H9 (cell line): ENCODE results near the gene ALKBH7. TPM values are rescaled to one million over a fixed set of nuclear protein-coding genes. Genes with fewer than 3 reads are reported as not detected.
A peak's percentile ranks its signal among the peaks of the same experiment; 100 is the strongest.

ENCODE experiments used
- DNase-seq: peaks from one replicate; pipeline ENCODE4 v3.0.0-alpha.2; 2017
- H2AFZ ChIP-seq: one replicate; pipeline ENCODE4 v1.6.1; 2013; ENCODE audit warnings: mild to moderate bottlenecking, low read length, control low read depth, moderate library complexity
- H2AK5ac ChIP-seq: 2 replicates; pipeline ENCODE4 v1.6.1; 2013; ENCODE audit warnings: low read length, control low read depth, mixed read lengths; ENCODE audit not compliant: insufficient read length
- H2BK120ac ChIP-seq: one replicate; pipeline ENCODE4 v1.6.1; 2013; ENCODE audit warnings: low read depth, mild to moderate bottlenecking, low read length, control low read depth, inconsistent platforms; ENCODE audit not compliant: poor library complexity, severe bottlenecking
- H2BK12ac ChIP-seq: 2 replicates; pipeline ENCODE4 v1.6.1; 2013; ENCODE audit warnings: low read length, control low read depth, mixed read lengths, low read depth; ENCODE audit not compliant: insufficient read length
- H2BK15ac ChIP-seq: 2 replicates; pipeline ENCODE4 v1.6.1; 2013; ENCODE audit warnings: low read depth, low read length, control low read depth
- H2BK20ac ChIP-seq: one replicate; pipeline ENCODE4 v1.6.1; 2013; ENCODE audit warnings: low read depth, mild to moderate bottlenecking, low read length, control low read depth, inconsistent platforms; ENCODE audit not compliant: poor library complexity, severe bottlenecking
- H2BK5ac ChIP-seq: 2 replicates; pipeline ENCODE4 v1.6.1; 2013; ENCODE audit warnings: low read length, control low read depth, mixed read lengths; ENCODE audit not compliant: insufficient read length
- H3K14ac ChIP-seq: 2 replicates; pipeline ENCODE4 v1.6.1; 2013; ENCODE audit warnings: low read length, control low read depth; ENCODE audit not compliant: insufficient read depth
- H3K18ac ChIP-seq: 2 replicates; pipeline ENCODE4 v1.6.1; 2013; ENCODE audit warnings: low read depth, mild to moderate bottlenecking, mixed read lengths, low read length, control low read depth; ENCODE audit not compliant: insufficient read length
- H3K23ac ChIP-seq: 2 replicates; pipeline ENCODE4 v1.6.1; 2013; ENCODE audit warnings: low read length, control low read depth, mixed read lengths, low read depth; ENCODE audit not compliant: insufficient read length
- H3K23me2 ChIP-seq: 2 replicates; pipeline ENCODE4 v1.6.1; 2013; ENCODE audit warnings: low read depth, mild to moderate bottlenecking, mixed read lengths, low read length, control low read depth; ENCODE audit not compliant: insufficient read length, poor library complexity, severe bottlenecking
- H3K27ac ChIP-seq: 2 replicates; pipeline ENCODE4 v1.5.1; 2013; ENCODE audit warnings: low read length, control low read depth, mixed read lengths, low read depth; ENCODE audit not compliant: insufficient read length
- H3K27me3 ChIP-seq: 2 replicates; pipeline ENCODE4 v1.6.1; 2013; ENCODE audit warnings: low read length, control low read depth, inconsistent platforms; ENCODE audit not compliant: insufficient read depth
- H3K4ac ChIP-seq: 2 replicates; pipeline ENCODE4 v1.6.1; 2013; ENCODE audit warnings: low read depth, mild to moderate bottlenecking, control low read depth, inconsistent platforms, low read length, moderate library complexity
- H3K4me1 ChIP-seq: 2 replicates; pipeline ENCODE4 v1.6.1; 2013; ENCODE audit warnings: low read length, control low read depth, inconsistent platforms; ENCODE audit not compliant: insufficient read depth
- H3K4me2 ChIP-seq: 2 replicates; pipeline ENCODE4 v1.6.1; 2013; ENCODE audit warnings: low read length, control low read depth, mixed read lengths; ENCODE audit not compliant: insufficient read length, insufficient read depth
- H3K56ac ChIP-seq: 2 replicates; pipeline ENCODE4 v1.6.1; 2013; ENCODE audit warnings: low read depth, mild to moderate bottlenecking, mixed read lengths, low read length, control low read depth; ENCODE audit not compliant: insufficient read length
- H3K79me1 ChIP-seq: 2 replicates; pipeline ENCODE4 v1.6.1; 2013; ENCODE audit warnings: low read depth, mild to moderate bottlenecking, moderate library complexity, low read length, control low read depth, inconsistent platforms; ENCODE audit not compliant: insufficient read depth, poor library complexity, severe bottlenecking
- H3K79me2 ChIP-seq: 2 replicates; pipeline ENCODE4 v1.6.1; 2013; ENCODE audit warnings: low read length, control low read depth, inconsistent platforms; ENCODE audit not compliant: insufficient read depth
- H3K9ac ChIP-seq: 2 replicates; pipeline ENCODE4 v1.6.1; 2013; ENCODE audit warnings: low read length, control low read depth, mixed read lengths; ENCODE audit not compliant: insufficient read length; ENCODE audit errors: extremely low read depth
- H3K9me3 ChIP-seq: one replicate; pipeline ENCODE4 v1.6.1; 2013; ENCODE audit warnings: low read depth, low read length, inconsistent platforms; ENCODE audit not compliant: control insufficient read depth
- H3T11ph ChIP-seq: one replicate; pipeline ENCODE4 v1.6.1; 2013; ENCODE audit warnings: mild to moderate bottlenecking, low read length, control low read depth, inconsistent platforms
- H4K20me1 ChIP-seq: one replicate; pipeline ENCODE4 v1.6.1; 2013; ENCODE audit not compliant: control insufficient read depth, insufficient read length, insufficient read depth
- H4K5ac ChIP-seq: 2 replicates; pipeline ENCODE4 v1.6.1; 2013; ENCODE audit warnings: low read depth, mild to moderate bottlenecking, mixed read lengths, low read length, control low read depth; ENCODE audit not compliant: insufficient read length
- H4K8ac ChIP-seq: replicated peaks from 2 replicates; pipeline ENCODE4 v1.6.1; 2013; ENCODE audit warnings: low read length, control low read depth, mixed read lengths, low read depth; ENCODE audit not compliant: insufficient read length
- H4K91ac ChIP-seq: 2 replicates; pipeline ENCODE4 v1.6.1; 2013; ENCODE audit warnings: low read depth, mild to moderate bottlenecking, moderate library complexity, mixed read lengths, low read length, control low read depth; ENCODE audit not compliant: insufficient read length
- H3K27ac Mint-ChIP-seq, 3 experiments: 2 replicates in 2 of 3; 3 replicates in 1 of 3; pipeline ENCODE4 v1.8.0; 2020 to 2021; ENCODE audit warnings: mixed read lengths in 3 of 3, mild to moderate bottlenecking in 1 of 3, moderate library complexity in 1 of 3
- H3K27me3 Mint-ChIP-seq: 2 replicates; pipeline ENCODE4 v1.8.0; 2021; ENCODE audit warnings: low read depth, mild to moderate bottlenecking, moderate library complexity, mixed read lengths
- H3K36me3 Mint-ChIP-seq, 3 experiments: 2 replicates in 2 of 3; 3 replicates in 1 of 3; pipeline ENCODE4 v1.8.0; 2020 to 2021; ENCODE audit warnings: low read depth in 3 of 3, mixed read lengths in 3 of 3; ENCODE audit not compliant: insufficient read depth in 1 of 3
- H3K4me1 Mint-ChIP-seq, 2 experiments: 2 replicates each; pipeline ENCODE4 v1.8.0; 2020; ENCODE audit warnings: mixed read lengths in 2 of 2
- H3K4me3 Mint-ChIP-seq, 2 experiments: 2 replicates in 1 of 2; 3 replicates in 1 of 2; pipeline ENCODE4 v1.8.0; 2020 to 2021; ENCODE audit warnings: mild to moderate bottlenecking in 2 of 2, mixed read lengths in 2 of 2, moderate library complexity in 1 of 2
- H3K9me3 Mint-ChIP-seq, 2 experiments: 2 replicates in 1 of 2; 3 replicates in 1 of 2; pipeline ENCODE4 v1.8.0; 2020; ENCODE audit warnings: mild to moderate bottlenecking in 2 of 2, mixed read lengths in 2 of 2, moderate library complexity in 1 of 2
- CTCF ChIP-seq: fragments of 200-600 bp; sonication (generic); conservative IDR thresholded peaks from 3 replicates; pipeline ENCODE4 v1.8.0; 2021; ENCODE audit warnings: antibody characterized with exemption, mild to moderate bottlenecking
- WGBS: extraction: QIAGEN DNeasy Blood & Tissue Kit; methylation state at CpG from one replicate; pipeline ENCODE4 v1.1.7; 2013; ENCODE audit warnings: missing lambda C conversion rate, low lambda C conversion rate, mixed read lengths; ENCODE audit not compliant: insufficient read length; ENCODE audit errors: extremely low coverage; 5-methylcytosine and 5-hydroxymethylcytosine counted together
- total RNA-seq: library from RNA; stranded (reverse); gene quantifications from 2 replicates; pipeline ENCODE4 v1.2.1, GENCODE V29; 2021

ALKBH7 gene
- total RNA-seq, 1 experiment from 2014 or later, result 85.7 TPM

- Histone ChIP-seq H2AK5ac (no peak overlapping the region), H3K4me2 (no peak overlapping the region), H3K56ac (no peak overlapping the region), H2BK5ac (no peak overlapping the region), H2AFZ (no peak overlapping the region), H4K20me1 (no peaks in the 10 kb centered on the region), H3K4me1 (no peaks in the 10 kb centered on the region), H3T11ph (no peak overlapping the region), H2BK20ac (no peak overlapping the region), H3K18ac (no peak overlapping the region), H3K27ac (no peak overlapping the region), H3K23me2 (no peaks in the 10 kb centered on the region), H3K4ac (no peak overlapping the region), H4K8ac (no peak overlapping the region), H2BK120ac (no peak overlapping the region), H2BK15ac (no peak overlapping the region), H3K79me1 (peaks cover 7% of the 10 kb centered on the region), H3K27me3 (no peaks in the 10 kb centered on the region), H4K5ac (no peak overlapping the region), H3K79me2 (peaks cover 32% of the 10 kb centered on the region), H2BK12ac (no peak overlapping the region), H3K9ac (no peak overlapping the region), H4K91ac (no peak overlapping the region), H3K23ac (no peak overlapping the region), H3K9me3 (no peaks in the 10 kb centered on the region), H3K14ac (no peak overlapping the region)
- Mint-ChIP-seq H3K4me3 (no peak overlapping the region), H3K27me3 (no peaks in the 10 kb centered on the region), H3K27ac (no peak overlapping the region; a peak in 1 of 7 replicates), H3K4me1 (peaks cover 5 to 26% of the 10 kb centered on the region in 2 experiments), H3K9me3 (no peaks in the 10 kb centered on the region; a peak in 1 of 5 replicates), H3K36me3 (peaks cover 53 to 97% (median 95%) of the 10 kb centered on the region in 3 experiments)
- peak; percentile 55 for TF ChIP-seq CTCF
- no CpG with 5 or more reads among the region's 33 CpGs for WGBS
- DNase-seq, result no peak
Measured at GRCh38 chr19:6417713-6418561, 45.3 kb downstream of the ALKBH7 start.
